AG20443 (cell line): ENCODE data around the gene APEH.
A peak's percentile ranks its signal among the peaks of the same experiment; 100 is the strongest.

Experiments used
- DNase-seq: peaks from one replicate; pipeline ENCODE4 v3.0.0; 2012; ENCODE audit warnings: low spot score, mixed read lengths

Gene APEH

DNA sequence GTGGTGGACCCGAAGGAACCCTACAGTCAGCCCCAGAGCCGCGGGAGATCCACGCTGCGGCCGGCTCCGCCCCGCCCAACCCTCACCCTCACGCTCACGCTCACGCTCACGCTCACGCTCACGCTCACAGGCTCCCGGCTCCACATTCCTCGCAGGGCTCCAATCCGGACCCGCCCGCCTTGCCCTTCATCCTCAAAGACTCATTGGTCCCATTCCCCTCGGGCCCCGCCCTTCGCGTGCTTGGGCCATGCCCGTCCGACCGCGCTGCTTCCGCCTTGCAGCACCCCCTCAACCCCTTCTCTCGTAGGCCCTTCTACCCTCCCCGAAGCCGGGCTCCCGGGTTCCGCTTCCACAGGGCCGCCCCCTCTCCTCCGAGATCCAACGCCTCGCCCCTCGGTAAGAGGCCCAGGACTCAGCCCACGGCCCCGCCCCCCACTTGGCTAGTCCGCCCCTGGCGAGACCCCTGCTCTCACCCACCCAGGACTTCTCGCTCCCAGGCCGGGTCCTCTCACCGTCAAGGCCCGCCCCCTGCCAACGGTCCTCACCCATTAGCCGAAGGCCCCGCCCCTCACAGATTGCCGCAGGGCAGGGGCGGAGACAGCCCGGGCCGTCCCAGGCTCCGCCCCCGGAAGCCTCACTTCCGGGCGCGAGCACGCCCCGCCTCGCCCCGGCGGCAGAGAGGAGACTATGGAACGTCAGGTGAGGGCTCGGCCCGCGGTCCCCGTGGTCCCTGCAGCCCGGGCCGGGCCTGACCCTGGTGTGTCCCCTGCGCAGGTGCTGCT is at the start of gene APEH:
Gene APEH, plus strand, starts transcription at position 637 of the 782 bp plus-strand sequence. Its CDS starts 51 bp downstream, at position 688.
- peak; percentile 99 for DNase-seq

DNA sequence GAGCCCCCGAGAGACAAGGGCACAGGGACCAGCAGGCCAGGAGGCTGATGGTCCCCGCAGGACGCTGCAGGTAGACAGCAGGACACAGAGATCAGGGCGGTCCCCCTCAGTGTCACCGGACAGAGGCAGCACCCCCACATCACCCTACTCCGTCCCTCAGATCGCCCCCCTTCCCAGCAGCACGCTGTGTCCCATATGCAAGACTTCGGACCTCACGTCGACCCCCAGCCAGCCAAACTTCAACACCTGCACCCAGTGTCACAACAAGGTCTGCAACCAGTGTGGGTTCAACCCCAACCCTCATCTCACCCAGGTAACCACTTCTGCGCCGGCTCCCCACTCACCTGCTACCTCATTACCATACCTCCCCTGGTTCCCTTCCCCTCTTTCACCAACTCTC is 49.1 kb upstream of the APEH start:
- DNase-seq = no peak

DNA sequence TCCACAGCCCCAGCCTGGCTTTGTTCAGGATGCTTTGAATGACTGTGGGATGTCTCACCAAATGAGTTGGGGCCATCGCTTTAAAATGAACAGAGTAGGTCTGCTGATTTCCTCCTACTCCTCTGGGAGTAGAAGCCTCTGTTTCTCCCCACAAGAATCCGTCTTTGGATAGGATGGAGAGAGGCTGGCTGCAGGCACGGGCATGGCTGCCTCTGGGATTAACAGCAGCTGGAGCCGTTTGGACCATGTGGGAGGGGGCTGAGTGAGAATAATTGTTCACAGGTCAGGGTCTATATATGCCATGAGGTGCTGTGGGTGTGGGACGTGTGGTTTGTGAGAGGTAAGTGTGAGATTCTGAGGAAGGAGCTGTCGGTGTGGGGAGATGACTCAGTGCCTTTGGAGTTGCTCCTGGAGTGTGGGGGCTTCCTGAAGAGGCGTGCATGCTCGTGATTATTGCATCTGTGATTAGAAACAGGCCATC is 48.0 kb upstream of the APEH start:
- DNase-seq = no peak

DNA sequence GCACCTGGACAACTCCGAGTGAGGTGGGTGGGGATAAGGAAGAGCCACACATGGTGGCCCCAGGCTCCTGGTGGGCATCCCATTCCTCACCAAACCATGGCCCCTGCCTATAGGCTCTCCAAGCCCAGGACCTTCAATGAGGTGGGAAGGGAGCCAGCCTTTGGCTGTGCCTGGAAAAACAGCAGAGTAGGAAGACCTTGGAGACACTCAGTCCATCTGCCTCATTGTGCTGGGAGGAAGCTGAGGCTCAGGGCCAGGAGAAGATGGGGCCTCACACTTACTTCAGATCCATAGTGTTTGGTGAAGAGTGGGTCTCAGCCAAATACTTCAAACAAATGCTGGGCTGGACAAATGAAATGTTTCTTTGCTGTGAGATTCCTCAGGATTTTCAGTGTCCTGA is 47.4 kb upstream of the APEH start:
- DNase-seq = no peak

- no peak for DNase-seq
Observed at GRCh38 chr3:49627634-49628033, 46.5 kb upstream of the APEH start.

GRCh38 chr3:49628249-49628648 is 45.9 kb upstream of the APEH start:
- no peak for DNase-seq

- no peak for DNase-seq
Observed at GRCh38 chr3:49629451-49629850, 44.7 kb upstream of the APEH start.

DNA sequence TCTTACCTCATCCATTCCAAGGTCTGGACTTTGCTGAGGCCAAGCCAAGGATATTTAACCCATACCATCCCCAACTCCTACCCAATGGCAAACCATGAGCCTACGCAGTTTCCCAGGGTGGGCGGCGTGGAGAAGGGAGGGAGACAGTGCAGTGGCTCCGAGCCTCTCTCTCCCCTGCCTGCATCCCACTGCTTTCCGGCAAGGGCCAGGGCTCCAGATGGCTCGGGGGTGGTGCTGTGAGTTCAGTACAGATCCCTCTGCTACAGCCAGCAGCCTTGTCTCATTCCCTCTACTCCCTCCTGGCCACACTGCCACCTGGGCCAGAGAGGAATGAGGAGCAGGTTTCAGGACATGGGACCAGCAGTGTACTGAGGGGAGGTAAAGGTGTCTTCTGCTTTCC is 44.3 kb upstream of the APEH start:
- DNase-seq = no peak

GRCh38 chr3:49630784-49631183 is 43.4 kb upstream of the APEH start:
- no peak for DNase-seq

- no peak for DNase-seq
Observed at GRCh38 chr3:49634736-49635135, 39.4 kb upstream of the APEH start.

DNA sequence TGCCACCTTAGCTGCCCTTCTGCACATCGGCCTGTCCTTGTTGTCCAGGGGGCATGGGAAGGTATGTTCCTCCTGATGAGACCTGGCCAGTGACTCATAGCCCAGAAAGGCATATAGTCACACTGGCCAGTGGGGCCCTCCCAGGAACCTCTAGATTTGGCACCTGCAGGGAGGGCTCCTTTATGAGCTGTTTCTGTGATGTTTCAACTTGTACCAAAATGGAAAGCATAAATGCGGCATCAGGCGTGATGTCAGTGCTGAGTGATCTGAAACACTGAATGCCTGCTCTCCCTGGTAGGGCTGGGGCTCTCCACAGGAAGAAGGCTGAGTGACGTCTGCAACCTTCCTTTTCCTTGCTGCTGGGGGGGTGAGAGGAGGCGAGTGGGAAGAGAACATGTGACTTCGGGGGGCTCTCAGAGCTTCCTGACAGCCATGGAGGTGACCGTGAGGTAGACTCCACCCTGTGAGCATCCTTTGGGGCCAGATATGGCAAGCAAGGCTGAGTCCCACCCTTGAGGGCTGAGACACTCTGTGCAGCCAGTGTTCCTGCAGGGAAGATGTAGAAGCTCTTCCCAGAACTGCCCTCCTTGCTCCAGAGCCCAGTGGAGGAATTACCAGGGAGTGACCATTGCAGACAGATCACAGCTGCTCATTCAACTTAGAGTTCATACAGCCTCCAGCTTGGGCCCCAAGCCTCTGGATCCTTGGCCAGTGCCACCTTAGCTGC is 37.1 kb upstream of the APEH start:
- DNase-seq = no peak

DNA sequence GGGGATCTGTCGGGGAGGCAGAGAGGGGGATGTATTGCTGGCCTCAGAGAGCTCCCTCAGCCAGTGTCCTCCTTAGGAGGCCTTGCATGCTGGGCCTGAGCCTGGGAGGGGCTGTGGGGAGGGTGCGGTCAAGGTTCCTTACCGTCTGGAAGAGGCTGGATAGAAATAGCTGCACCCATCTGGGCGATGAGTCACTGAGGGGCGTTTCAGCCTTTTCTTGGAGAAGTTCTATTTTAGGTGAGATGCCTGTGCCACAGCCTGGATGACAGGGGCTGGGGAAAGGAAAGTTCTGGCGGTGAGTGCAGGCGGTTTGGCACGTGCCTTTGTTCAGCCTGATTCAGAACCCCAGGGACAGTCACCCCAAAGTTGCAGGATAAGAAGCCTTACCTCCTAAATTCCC is 35.7 kb upstream of the APEH start:
- DNase-seq = peak; percentile 72

DNA sequence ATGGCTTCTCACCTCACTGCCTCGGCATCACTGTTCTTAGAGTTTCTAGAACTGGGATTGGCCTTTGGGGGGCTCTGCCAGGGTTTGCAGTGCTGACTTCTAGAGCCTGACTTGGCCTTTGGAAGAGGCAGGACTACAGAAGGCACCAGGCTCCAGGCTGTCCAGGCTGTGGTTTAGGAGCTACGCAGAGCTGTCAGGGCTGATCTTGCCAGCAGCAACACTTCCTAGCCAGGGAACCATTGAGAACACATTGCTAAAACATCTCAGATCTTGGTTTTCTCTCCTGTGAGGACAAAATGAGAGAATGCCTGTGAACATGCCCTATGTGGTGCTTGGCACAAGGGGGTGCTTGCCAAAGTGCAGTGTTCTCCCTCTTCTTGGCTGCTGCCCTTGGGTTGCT is 34.6 kb upstream of the APEH start:
- DNase-seq = peak; percentile 38

DNA sequence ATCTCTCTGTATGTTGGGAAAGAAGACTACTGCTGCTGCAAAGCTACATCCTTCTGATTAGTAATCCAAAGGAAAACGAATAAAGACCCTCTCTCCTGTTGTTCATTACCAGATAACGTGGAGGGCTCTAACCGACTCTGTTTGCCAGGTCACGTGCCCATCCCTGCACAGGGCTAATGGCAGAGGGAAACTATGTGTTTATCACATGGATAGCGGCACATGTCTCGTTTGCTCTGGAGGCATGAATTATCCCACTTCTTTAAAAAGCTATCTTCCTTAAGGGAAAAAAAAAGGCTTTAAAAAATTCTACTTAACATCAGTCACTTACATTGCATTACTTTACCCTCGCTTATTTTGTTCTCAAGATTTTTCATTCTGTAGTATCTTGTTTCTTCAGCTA is 32.9 kb upstream of the APEH start:
- DNase-seq = no peak

- DNase-seq = no peak
Observed at GRCh38 chr3:49641921-49642707, 32.0 kb upstream of the APEH start.

DNA sequence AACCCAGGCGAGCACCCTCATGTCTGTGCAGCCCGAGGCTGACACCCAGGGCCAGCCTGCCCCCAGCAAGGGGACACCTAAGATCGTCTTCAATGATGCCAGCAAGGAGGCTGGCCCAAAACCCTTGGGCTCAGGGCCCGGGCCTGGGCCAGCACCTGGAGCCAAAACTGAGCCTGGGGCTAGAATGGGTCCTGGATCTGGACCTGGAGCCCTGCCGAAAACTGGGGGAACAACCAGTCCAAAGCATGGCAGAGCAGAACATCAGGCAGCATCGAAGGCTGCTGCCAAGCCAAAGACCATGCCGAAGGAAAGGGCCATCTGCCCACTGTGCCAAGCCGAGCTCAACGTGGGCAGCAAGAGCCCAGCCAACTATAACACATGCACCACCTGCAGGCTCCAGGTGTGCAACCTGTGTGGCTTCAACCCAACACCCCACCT is 31.4 kb upstream of the APEH start:
- DNase-seq = no peak

- no peak for DNase-seq
Observed at GRCh38 chr3:49644684-49645083, 29.5 kb upstream of the APEH start.

DNA sequence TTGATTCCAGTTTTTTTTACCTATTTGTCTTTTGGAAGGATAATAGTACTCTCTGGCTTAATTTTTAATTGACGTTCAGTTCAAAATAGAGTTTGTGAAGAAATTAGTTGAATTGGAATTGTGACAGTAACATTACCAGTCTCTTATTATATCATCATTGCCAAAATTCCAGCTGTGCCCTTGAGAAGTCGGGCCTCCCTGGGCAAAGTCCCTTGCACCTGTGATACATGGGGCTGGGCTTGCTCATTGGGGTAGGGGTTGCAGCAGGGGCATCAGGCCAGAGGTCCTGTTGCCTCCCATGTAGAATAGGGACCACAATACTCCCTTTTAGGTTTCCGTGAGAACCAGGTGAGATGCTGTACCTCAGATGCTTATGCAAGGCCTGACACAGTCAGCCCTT is 27.9 kb upstream of the APEH start:
- no peak for DNase-seq

DNA sequence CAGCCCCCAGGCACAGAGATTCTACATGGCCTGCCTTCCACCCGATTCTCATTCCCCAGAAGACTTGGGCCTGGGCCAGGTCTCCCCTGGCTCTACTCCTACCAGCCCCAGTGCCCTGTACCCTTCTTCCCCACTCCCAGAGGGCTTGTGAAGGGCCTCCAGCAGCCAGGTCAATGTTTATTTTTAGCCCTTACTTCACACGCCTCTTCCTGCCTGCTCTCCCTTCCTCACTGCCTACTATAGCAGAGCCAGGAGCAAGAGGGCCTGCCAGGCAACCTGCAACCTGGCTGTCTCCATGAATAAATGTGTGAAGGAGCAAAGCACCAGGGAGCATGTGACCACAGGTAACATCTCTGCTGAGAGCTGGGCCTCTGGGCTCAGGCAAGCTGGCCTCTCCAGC is 26.4 kb upstream of the APEH start:
- no peak for DNase-seq

- DNase-seq = no peak
Observed at GRCh38 chr3:49648354-49649019, 25.7 kb upstream of the APEH start.

GRCh38 chr3:49649576-49649975 is 24.6 kb upstream of the APEH start:
- no peak for DNase-seq

DNA sequence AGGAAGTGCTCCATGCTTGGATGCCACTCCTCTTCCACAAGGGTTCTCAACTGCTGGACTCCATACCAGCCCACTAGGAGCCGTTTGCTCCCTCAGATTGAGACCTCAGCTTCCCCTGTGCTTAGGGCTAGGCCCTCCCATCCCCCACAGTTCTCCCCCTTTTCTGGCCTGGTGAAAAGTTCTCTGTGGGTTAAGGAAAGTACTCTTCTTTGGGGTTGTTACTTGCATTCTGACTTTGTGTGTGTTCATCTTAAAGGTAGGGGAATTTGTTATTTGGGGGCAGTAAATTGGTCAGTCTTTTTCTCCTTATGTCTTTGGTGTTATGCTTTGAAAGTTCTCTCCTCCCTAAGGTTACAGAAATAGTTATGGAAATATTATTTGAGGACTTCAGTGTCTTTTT is 24.0 kb upstream of the APEH start:
- DNase-seq = no peak
